ENCODE results near the gene MSL3B.

MSL3B gene

GRCh38 chr2:233854241-233854981, 13.8 kb downstream of the MSL3B start, which contains the start of gene HJURP (continued):
- TF ChIP-seq XRCC4 (IDR thresholded peaks at IDR 0.05; ENCODE audit: extremely low read depth, insufficient read depth, insufficient read length): no peak
- no peak for TF ChIP-seq ZC3H4 (CRISPR knock-in tag; IDR thresholded peaks at IDR 0.05; ENCODE audit: borderline replicate concordance)
- TF ChIP-seq KDM1A (IDR thresholded peaks at IDR 0.05): peak in 1 of 2 experiments; percentile 59; a peak in 2 of 4 replicates
- TF ChIP-seq HNRNPUL1 (IDR thresholded peaks at IDR 0.05; ENCODE audit: low read length): no peak
- no peak for TF ChIP-seq JUNB (CRISPR knock-in tag; conservative IDR thresholded peaks at IDR 0.05)
- 0 out of 2 replicates have a peak, but pooled peaks have one; percentile 21 for TF ChIP-seq ZNF395 (CRISPR knock-in tag; IDR thresholded peaks at IDR 0.05)
- peak; percentile 70; the same call in 1 of the 2 replicates for TF ChIP-seq JUN (IDR thresholded peaks at IDR 0.05; ENCODE audit: borderline replicate concordance, low read depth, low read length)
- TF ChIP-seq JUN (CRISPR knock-in tag; IDR thresholded peaks at IDR 0.05; ENCODE audit: borderline replicate concordance): no peak
- no peak for TF ChIP-seq PYGO2 (tag; IDR thresholded peaks at IDR 0.05)
- TF ChIP-seq SNAPC5 (CRISPR knock-in tag; IDR thresholded peaks at IDR 0.05): no peak
- no peak for TF ChIP-seq RBM22 (IDR thresholded peaks at IDR 0.05; ENCODE audit: low read depth, low read length, poor library complexity, severe bottlenecking)
- 0 out of 2 replicates have a peak, but pooled peaks have one; percentile 46 for TF ChIP-seq TAF7 (tag; IDR thresholded peaks at IDR 0.05)
- TF ChIP-seq ETV6 (IDR thresholded peaks at IDR 0.05; ENCODE audit: borderline replicate concordance in 1 of 2, low read depth in 2 of 2, low read length in 1 of 2): no peak
- TF ChIP-seq ETV6 (CRISPR knock-in tag; IDR thresholded peaks at IDR 0.05; ENCODE audit: borderline replicate concordance): no peak
- no peak for TF ChIP-seq WHSC1 (IDR thresholded peaks at IDR 0.05; ENCODE audit: low read length)
- TF ChIP-seq MCM5 (IDR thresholded peaks at IDR 0.05; ENCODE audit: low read depth): no peak
- TF ChIP-seq ESRRA (IDR thresholded peaks at IDR 0.05; ENCODE audit: borderline replicate concordance, low read depth): no peak
- no peak for TF ChIP-seq ZNF407 (IDR thresholded peaks at IDR 0.05; ENCODE audit: low read depth)
- TF ChIP-seq ZBTB17 (CRISPR knock-in tag; IDR thresholded peaks at IDR 0.05): no peak
- TF ChIP-seq ZNF232 (CRISPR knock-in tag; IDR thresholded peaks at IDR 0.05): no peak
- peak; percentile 61 for TF ChIP-seq BHLHE40 (IDR thresholded peaks at IDR 0.05; ENCODE audit: low read length)

Measured in K562 (cell line).